ENCODE measurements around the gene SDK1.

The SDK1 gene

GRCh38 chr7:4282434-4283223, 981.6 kb downstream of the SDK1 start:
- H2AFZ ChIP-seq, result no peak overlapping the region
- H3K9me3 ChIP-seq (ENCODE audit: control insufficient read depth, low read length), result no peaks in the 10 kb centered on the region
- TF ChIP-seq, protein P1, sequence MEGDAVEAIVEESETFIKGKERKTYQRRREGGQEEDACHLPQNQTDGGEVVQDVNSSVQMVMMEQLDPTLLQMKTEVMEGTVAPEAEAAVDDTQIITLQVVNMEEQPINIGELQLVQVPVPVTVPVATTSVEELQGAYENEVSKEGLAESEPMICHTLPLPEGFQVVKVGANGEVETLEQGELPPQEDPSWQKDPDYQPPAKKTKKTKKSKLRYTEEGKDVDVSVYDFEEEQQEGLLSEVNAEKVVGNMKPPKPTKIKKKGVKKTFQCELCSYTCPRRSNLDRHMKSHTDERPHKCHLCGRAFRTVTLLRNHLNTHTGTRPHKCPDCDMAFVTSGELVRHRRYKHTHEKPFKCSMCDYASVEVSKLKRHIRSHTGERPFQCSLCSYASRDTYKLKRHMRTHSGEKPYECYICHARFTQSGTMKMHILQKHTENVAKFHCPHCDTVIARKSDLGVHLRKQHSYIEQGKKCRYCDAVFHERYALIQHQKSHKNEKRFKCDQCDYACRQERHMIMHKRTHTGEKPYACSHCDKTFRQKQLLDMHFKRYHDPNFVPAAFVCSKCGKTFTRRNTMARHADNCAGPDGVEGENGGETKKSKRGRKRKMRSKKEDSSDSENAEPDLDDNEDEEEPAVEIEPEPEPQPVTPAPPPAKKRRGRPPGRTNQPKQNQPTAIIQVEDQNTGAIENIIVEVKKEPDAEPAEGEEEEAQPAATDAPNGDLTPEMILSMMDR (IDR thresholded peaks at IDR 0.05), result no peak
- H3K79me2 ChIP-seq, result no peaks in the 10 kb centered on the region
- no peak overlapping the region for H3K4me3 ChIP-seq (ENCODE audit: low read depth, low read length)
- H3K27ac ChIP-seq, result no peak overlapping the region
- no peaks in the 10 kb centered on the region for H3K4me1 ChIP-seq
- no peaks in the 10 kb centered on the region for H3K36me3 ChIP-seq (ENCODE audit: control insufficient read depth, insufficient read depth, low read length)
- H3K4me2 ChIP-seq (ENCODE audit: low read length), result no peak overlapping the region
- H3K27me3 ChIP-seq (ENCODE audit: control insufficient read depth, insufficient read depth, low read length), result no peaks in the 10 kb centered on the region
- H3K9ac ChIP-seq, result no peak overlapping the region

DNA sequence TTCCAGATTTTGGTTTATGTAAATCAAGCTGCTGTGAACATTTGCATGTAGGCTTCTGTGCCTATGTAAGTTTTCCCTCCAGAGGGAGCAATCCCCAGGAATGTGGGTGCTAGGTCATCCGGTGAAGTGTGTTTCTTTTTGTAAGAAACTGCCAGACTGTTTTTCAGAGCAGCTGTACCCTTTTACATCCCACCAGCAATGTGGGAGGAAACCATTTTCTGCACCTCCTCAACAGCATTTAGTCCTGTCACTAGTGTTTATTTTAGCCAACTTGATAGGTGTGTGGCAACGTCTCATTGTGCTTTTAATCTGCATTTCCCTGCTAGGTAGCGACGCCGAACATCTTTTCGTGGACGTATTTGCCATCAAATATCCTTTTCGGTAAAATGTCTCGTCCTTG, 985.3 kb downstream of the SDK1 start:
- H3K9ac ChIP-seq, result no peak overlapping the region
- no peak overlapping the region for H3K4me3 ChIP-seq (ENCODE audit: low read depth, low read length)
- H2AFZ ChIP-seq, result no peak overlapping the region
- no peaks in the 10 kb centered on the region for H3K27me3 ChIP-seq (ENCODE audit: control insufficient read depth, insufficient read depth, low read length)
- TF ChIP-seq, protein P1 (IDR thresholded peaks at IDR 0.05), result no peak
- no peaks in the 10 kb centered on the region for H3K4me1 ChIP-seq
- no peaks in the 10 kb centered on the region for H3K36me3 ChIP-seq (ENCODE audit: control insufficient read depth, insufficient read depth, low read length)
- H3K79me2 ChIP-seq, result no peaks in the 10 kb centered on the region
- no peaks in the 10 kb centered on the region for H3K9me3 ChIP-seq (ENCODE audit: control insufficient read depth, low read length)
- H3K27ac ChIP-seq, result no peak overlapping the region
- H3K4me2 ChIP-seq (ENCODE audit: low read length), result no peak overlapping the region

DNA sequence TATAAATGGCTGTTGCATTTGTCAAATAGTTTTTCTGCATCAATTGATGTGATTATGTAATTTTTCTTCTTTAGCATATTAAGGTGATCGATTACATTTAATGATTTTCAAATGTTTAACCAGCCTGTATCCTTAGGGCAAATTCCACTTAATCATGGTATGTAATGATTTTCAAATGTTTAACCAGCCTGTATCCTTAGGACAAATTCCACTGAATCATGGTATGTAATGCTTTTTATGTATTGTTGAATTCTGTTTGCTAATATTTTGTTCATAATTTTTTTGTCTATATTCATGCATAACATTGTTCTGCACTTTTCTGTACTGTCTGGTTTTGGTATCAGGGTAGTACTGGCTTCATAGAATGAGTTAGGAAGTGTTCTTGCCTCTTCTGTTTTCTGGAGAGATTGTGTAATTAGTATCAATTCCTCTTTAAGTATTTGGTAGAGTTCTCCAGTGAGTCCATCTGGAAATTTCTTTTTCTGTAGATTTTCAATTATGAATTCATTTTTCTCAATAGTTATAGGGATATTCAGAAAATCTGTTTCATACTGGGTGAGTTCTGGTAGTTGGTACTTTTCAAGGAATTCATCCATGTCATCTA, 987.8 kb downstream of the SDK1 start:
- Histone ChIP-seq H3K4me3 (ENCODE audit: low read depth, low read length) (no peak overlapping the region), H3K27ac (no peak overlapping the region), H3K36me3 (ENCODE audit: control insufficient read depth, insufficient read depth, low read length) (no peaks in the 10 kb centered on the region), H3K4me1 (no peaks in the 10 kb centered on the region), H2AFZ (no peak overlapping the region), H3K4me2 (ENCODE audit: low read length) (no peak overlapping the region), H3K27me3 (ENCODE audit: control insufficient read depth, insufficient read depth, low read length) (no peaks in the 10 kb centered on the region), H3K9ac (no peak overlapping the region), H3K79me2 (no peaks in the 10 kb centered on the region), H3K9me3 (ENCODE audit: control insufficient read depth, low read length) (no peaks in the 10 kb centered on the region)
- TF ChIP-seq, protein P1 (IDR thresholded peaks at IDR 0.05), result no peak

DNA sequence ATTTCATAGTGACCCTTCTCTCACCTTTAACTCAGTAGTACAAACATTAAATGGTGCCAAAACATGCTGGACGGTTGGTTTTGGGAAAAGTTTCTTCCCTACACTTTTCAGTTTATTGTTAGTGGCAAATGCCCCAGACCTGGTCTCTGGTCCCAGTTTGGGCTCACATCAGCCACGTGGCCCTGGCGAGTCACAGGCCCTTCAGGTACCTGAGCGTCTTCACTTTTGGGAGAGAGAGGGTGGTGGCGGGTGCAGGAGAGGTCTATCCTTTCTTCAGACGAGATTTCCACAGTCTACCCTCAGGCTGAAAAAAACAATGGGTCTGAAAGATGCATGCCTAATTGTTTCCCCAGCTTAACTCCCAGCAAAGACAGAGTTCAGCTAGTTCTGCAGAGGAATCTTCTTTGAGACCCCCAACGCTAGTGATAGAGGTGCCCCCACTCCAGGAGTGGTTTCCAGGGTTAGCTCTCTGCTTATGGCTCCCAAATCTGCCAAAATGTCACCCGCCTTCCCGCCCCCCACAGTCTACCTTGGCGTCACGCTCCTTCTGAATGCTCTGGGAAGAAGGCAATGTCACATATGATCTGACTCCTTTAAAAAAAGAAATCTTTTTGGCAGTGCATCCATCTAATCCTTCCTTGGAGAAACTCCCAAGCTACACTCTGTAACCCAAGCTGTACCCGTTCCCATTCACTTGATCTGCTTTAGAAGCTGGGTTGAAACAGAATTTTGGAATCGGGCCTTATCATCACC, 996.3 kb downstream of the SDK1 start:
- H3K27ac ChIP-seq, result no peak overlapping the region
- H3K9me3 ChIP-seq (ENCODE audit: control insufficient read depth, low read length), result no peaks in the 10 kb centered on the region
- no peak overlapping the region for H2AFZ ChIP-seq
- H3K27me3 ChIP-seq (ENCODE audit: control insufficient read depth, insufficient read depth, low read length), result no peaks in the 10 kb centered on the region
- no peak overlapping the region for H3K4me2 ChIP-seq (ENCODE audit: low read length)
- no peak overlapping the region for H3K4me3 ChIP-seq (ENCODE audit: low read depth, low read length)
- H3K79me2 ChIP-seq, result no peaks in the 10 kb centered on the region
- H3K4me1 ChIP-seq, result no peaks in the 10 kb centered on the region
- H3K36me3 ChIP-seq (ENCODE audit: control insufficient read depth, insufficient read depth, low read length), result no peaks in the 10 kb centered on the region
- H3K9ac ChIP-seq, result no peak overlapping the region
- TF ChIP-seq, protein P1 (IDR thresholded peaks at IDR 0.05), result no peak

Measured in parathyroid adenoma (tissue), 2 donors.